ENCODE results near the gene APBA3.

The APBA3 gene

GRCh38 chr19:3761382-3762129 lies at the start of gene APBA3 (continued):
- no peak for TF ChIP-seq ZNF362 (tag by site-specific recombination; IDR thresholded peaks at IDR 0.05)
- TF ChIP-seq ZNF341 (tag by site-specific recombination; IDR thresholded peaks at IDR 0.05; ENCODE audit: low read depth): no peak; the same call in 1 of the 2 replicates
- 0 out of 2 replicates have a peak, but pooled peaks have one; percentile 16 for TF ChIP-seq ZFP37 (tag by site-specific recombination; IDR thresholded peaks at IDR 0.05)
- TF ChIP-seq SP7 (tag by site-specific recombination; IDR thresholded peaks at IDR 0.05): no peak; the same call in none of the 2 replicates
- TF ChIP-seq ZFP3 (tag by site-specific recombination; IDR thresholded peaks at IDR 0.05; ENCODE audit: low read depth): no peak
- TF ChIP-seq GLIS1 (tag by site-specific recombination; IDR thresholded peaks at IDR 0.05): peak; percentile 65
- peak; percentile 87 for TF ChIP-seq ZNF639 (tag by site-specific recombination; IDR thresholded peaks at IDR 0.05)
- no peak; the same call in 1 of the 2 replicates for TF ChIP-seq INSM2 (tag by site-specific recombination; IDR thresholded peaks at IDR 0.05)
- no peak for TF ChIP-seq ZNF280C (tag by site-specific recombination; IDR thresholded peaks at IDR 0.05)
- no peak for TF ChIP-seq ZNF37A (tag by site-specific recombination; IDR thresholded peaks at IDR 0.05)
- no peak for TF ChIP-seq TCF7L2 (IDR thresholded peaks at IDR 0.05; ENCODE audit: borderline replicate concordance, low read depth, low read length)
- TF ChIP-seq HOXA7 (CRISPR knock-in tag; IDR thresholded peaks at IDR 0.05; ENCODE audit: borderline replicate concordance): no peak
- TF ChIP-seq ZNF416 (tag by site-specific recombination; IDR thresholded peaks at IDR 0.05): no peak
- TF ChIP-seq ZNF529 (tag by site-specific recombination; IDR thresholded peaks at IDR 0.05; ENCODE audit: insufficient replicate concordance): no peak
- TF ChIP-seq ZNF140 (tag by site-specific recombination; IDR thresholded peaks at IDR 0.05): no peak
- no peak for TF ChIP-seq GFI1B (tag by site-specific recombination; IDR thresholded peaks at IDR 0.05)
- no peak for TF ChIP-seq ZNF23 (tag by site-specific recombination; IDR thresholded peaks at IDR 0.05; ENCODE audit: borderline replicate concordance)
- TF ChIP-seq ZNF184 (tag by site-specific recombination; IDR thresholded peaks at IDR 0.05): peak; percentile 29; the same call in 1 of the 2 replicates
- TF ChIP-seq ZNF148 (tag by site-specific recombination; IDR thresholded peaks at IDR 0.05; ENCODE audit: borderline replicate concordance): no peak
- TF ChIP-seq ZNF585B (tag by site-specific recombination; IDR thresholded peaks at IDR 0.05): no peak
- no peak for TF ChIP-seq ZNF830 (tag by site-specific recombination; IDR thresholded peaks at IDR 0.05; ENCODE audit: low read depth)
- peak; percentile 98 for TF ChIP-seq ZNF580 (tag by site-specific recombination; IDR thresholded peaks at IDR 0.05)
- 0 out of 2 replicates have a peak, but pooled peaks have one; percentile 23 for TF ChIP-seq ZNF146 (tag by site-specific recombination; IDR thresholded peaks at IDR 0.05)
- TF ChIP-seq PRDM4 (tag by site-specific recombination; IDR thresholded peaks at IDR 0.05): peak; percentile 44
- TF ChIP-seq ZNF677 (tag by site-specific recombination; IDR thresholded peaks at IDR 0.05): no peak
- no peak for TF ChIP-seq AEBP2 (tag by site-specific recombination; IDR thresholded peaks at IDR 0.05; ENCODE audit: borderline replicate concordance)

Measured in HEK293 (cell line).